Measurements from ENCODE around the gene SMPX. TPM values are rescaled to one million over a fixed set of nuclear protein-coding genes. Genes with fewer than 3 reads are reported as not detected.
A peak's percentile ranks its signal among the peaks of the same experiment; 100 is the strongest.
"Not testable (repeated sequence)": the region's sequence is repeated elsewhere in the genome, so short reads cannot be mapped to it uniquely, and the experiment has no call there.

The SMPX gene
- total RNA-seq, 2 donors from 2014 or later, result 403 to 651 TPM

DNA sequence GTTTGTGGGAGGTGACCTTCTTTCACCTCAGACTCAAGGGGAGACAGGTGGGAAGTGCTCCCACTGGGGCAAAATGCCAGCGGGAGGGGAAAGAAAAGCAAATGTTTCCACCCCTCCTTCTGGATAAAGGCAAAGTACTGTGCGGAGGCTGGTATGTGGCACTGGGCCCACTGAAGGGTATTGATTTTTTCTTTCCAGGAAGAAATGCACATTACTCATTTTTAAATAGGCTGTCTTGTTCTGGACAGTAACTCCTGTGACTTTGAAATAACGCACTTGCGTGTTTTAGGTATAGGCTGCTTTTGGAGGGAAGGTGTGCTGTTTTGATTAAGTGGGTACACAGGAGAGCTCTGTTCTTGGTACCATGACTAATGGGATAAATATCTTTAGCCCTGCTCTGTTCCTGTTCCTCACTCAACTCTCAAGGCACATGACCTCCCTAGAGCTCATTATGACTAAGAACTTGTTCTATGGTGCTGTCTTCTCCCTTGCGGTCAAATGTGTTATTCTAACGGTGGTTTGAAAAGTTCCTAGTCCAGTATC lies 40.8 kb upstream of the SMPX start:
- TF ChIP-seq, protein P1, sequence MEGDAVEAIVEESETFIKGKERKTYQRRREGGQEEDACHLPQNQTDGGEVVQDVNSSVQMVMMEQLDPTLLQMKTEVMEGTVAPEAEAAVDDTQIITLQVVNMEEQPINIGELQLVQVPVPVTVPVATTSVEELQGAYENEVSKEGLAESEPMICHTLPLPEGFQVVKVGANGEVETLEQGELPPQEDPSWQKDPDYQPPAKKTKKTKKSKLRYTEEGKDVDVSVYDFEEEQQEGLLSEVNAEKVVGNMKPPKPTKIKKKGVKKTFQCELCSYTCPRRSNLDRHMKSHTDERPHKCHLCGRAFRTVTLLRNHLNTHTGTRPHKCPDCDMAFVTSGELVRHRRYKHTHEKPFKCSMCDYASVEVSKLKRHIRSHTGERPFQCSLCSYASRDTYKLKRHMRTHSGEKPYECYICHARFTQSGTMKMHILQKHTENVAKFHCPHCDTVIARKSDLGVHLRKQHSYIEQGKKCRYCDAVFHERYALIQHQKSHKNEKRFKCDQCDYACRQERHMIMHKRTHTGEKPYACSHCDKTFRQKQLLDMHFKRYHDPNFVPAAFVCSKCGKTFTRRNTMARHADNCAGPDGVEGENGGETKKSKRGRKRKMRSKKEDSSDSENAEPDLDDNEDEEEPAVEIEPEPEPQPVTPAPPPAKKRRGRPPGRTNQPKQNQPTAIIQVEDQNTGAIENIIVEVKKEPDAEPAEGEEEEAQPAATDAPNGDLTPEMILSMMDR (IDR thresholded peaks at IDR 0.05), result no peak
- H3K4me1 ChIP-seq, result no peaks in the 10 kb centered on the region
- no peak for DNase-seq (ENCODE audit: low spot score)
- no peaks in the 10 kb centered on the region for H3K36me3 ChIP-seq
- no peaks in the 10 kb centered on the region for H3K27me3 ChIP-seq
- H3K9me3 ChIP-seq, result no peaks in the 10 kb centered on the region
- H3K4me3 ChIP-seq, result no peak overlapping the region
- H3K27ac ChIP-seq, result no peak overlapping the region

GRCh38 chrX:21781976-21782375 lies 24.1 kb upstream of the SMPX start:
- no peak for DNase-seq (ENCODE audit: low spot score)
- peak overlapping the region in 1 of 2 donors; percentile 6 for H3K27ac ChIP-seq
- TF ChIP-seq, protein P1 (IDR thresholded peaks at IDR 0.05), result no peak
- no peaks in the 10 kb centered on the region for H3K4me1 ChIP-seq
- no peaks in the 10 kb centered on the region for H3K9me3 ChIP-seq
- no peaks in the 10 kb centered on the region for H3K36me3 ChIP-seq
- H3K27me3 ChIP-seq, result no peaks in the 10 kb centered on the region
- H3K4me3 ChIP-seq, result no peak overlapping the region

- Histone ChIP-seq H3K36me3 (no peaks in the 10 kb centered on the region), H3K9me3 (no peaks in the 10 kb centered on the region), H3K4me1 (no peaks in the 10 kb centered on the region), H3K27me3 (no peaks in the 10 kb centered on the region), H3K27ac (peak overlapping the region in 1 of 2 donors; percentile 6), H3K4me3 (no peak overlapping the region)
- TF ChIP-seq, protein P1 (IDR thresholded peaks at IDR 0.05), result no peak
- DNase-seq (ENCODE audit: low spot score), result no peak
These were observed 23.6 kb upstream of the SMPX start for GRCh38 chrX:21781525-21781924.

- no peaks in the 10 kb centered on the region for H3K36me3 ChIP-seq
- H3K27me3 ChIP-seq, result no peaks in the 10 kb centered on the region
- no peaks in the 10 kb centered on the region for H3K9me3 ChIP-seq
- no peak for DNase-seq (ENCODE audit: low spot score)
- peak overlapping the region in 1 of 2 donors; percentile 22 for H3K27ac ChIP-seq
- H3K4me1 ChIP-seq, result no peaks in the 10 kb centered on the region
- no peak overlapping the region for H3K4me3 ChIP-seq
- TF ChIP-seq, protein P1 (IDR thresholded peaks at IDR 0.05), result no peak
These were observed 21.2 kb upstream of the SMPX start for GRCh38 chrX:21779095-21779494.

GRCh38 chrX:21778236-21778635 lies 20.3 kb upstream of the SMPX start:
- H3K4me1 ChIP-seq, result no peaks in the 10 kb centered on the region
- H3K36me3 ChIP-seq, result no peaks in the 10 kb centered on the region
- TF ChIP-seq, protein P1 (IDR thresholded peaks at IDR 0.05), result no peak
- H3K27ac ChIP-seq, result no peak overlapping the region
- no peak for DNase-seq (ENCODE audit: low spot score)
- H3K9me3 ChIP-seq, result no peaks in the 10 kb centered on the region
- no peak overlapping the region for H3K4me3 ChIP-seq
- H3K27me3 ChIP-seq, result no peaks in the 10 kb centered on the region

DNA sequence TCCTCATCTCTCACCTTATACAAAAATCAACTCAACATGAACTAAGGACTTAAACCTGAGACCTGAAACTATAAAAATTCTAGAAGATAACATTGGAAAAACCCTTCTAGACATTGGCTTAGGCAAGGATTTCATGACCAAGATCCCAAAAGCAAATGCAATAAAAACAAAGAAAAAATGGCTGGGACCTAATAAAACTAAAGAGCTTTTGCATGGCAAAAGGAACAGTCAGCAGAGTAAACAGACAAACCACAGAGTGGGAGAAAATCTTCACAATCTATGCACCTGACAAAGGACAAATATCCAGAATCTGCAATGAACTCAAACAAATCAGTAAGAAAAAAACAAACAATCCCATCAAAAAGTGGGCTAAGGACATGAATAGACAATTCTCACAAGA lies 17.2 kb upstream of the SMPX start:
- not testable (repeated sequence) for H3K27ac ChIP-seq; H3K27me3 ChIP-seq; H3K4me3 ChIP-seq; H3K4me1 ChIP-seq; H3K9me3 ChIP-seq; DNase-seq (ENCODE audit: low spot score); H3K36me3 ChIP-seq

- H3K27me3 ChIP-seq; H3K36me3 ChIP-seq; H3K9me3 ChIP-seq; H3K4me3 ChIP-seq; H3K4me1 ChIP-seq; DNase-seq (ENCODE audit: low spot score); H3K27ac ChIP-seq: not testable (repeated sequence)
These were observed 15.1 kb upstream of the SMPX start for GRCh38 chrX:21773036-21773435.
